ENCODE data around the gene OSBPL6. TPM values are rescaled to one million over a fixed set of nuclear protein-coding genes. Genes with fewer than 3 reads are reported as not detected.

Gene OSBPL6
- polyA plus RNA-seq, 1 donor from 2014 or later, result 12.8 TPM

- no peak for TF ChIP-seq RAD21 (conservative IDR thresholded peaks at IDR 0.05)
- no peak for TF ChIP-seq REST (IDR thresholded peaks at IDR 0.05; ENCODE audit: borderline replicate concordance)
- no peak for TF ChIP-seq MXI1 (conservative IDR thresholded peaks at IDR 0.05; ENCODE audit: poor library complexity, severe bottlenecking)
- TF ChIP-seq, protein P1, sequence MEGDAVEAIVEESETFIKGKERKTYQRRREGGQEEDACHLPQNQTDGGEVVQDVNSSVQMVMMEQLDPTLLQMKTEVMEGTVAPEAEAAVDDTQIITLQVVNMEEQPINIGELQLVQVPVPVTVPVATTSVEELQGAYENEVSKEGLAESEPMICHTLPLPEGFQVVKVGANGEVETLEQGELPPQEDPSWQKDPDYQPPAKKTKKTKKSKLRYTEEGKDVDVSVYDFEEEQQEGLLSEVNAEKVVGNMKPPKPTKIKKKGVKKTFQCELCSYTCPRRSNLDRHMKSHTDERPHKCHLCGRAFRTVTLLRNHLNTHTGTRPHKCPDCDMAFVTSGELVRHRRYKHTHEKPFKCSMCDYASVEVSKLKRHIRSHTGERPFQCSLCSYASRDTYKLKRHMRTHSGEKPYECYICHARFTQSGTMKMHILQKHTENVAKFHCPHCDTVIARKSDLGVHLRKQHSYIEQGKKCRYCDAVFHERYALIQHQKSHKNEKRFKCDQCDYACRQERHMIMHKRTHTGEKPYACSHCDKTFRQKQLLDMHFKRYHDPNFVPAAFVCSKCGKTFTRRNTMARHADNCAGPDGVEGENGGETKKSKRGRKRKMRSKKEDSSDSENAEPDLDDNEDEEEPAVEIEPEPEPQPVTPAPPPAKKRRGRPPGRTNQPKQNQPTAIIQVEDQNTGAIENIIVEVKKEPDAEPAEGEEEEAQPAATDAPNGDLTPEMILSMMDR (IDR thresholded peaks at IDR 0.05; ENCODE audit: poor library complexity, severe bottlenecking), result no peak
- no peak for TF ChIP-seq TAF1 (IDR thresholded peaks at IDR 0.05; ENCODE audit: low read depth)
- TF ChIP-seq SMC3 (conservative IDR thresholded peaks at IDR 0.05; ENCODE audit: poor library complexity), result no peak
- no peak for TF ChIP-seq EP300 (conservative IDR thresholded peaks at IDR 0.05; ENCODE audit: poor library complexity, severe bottlenecking)
- TF ChIP-seq POLR2AphosphoS5 (IDR thresholded peaks at IDR 0.05), result no peak
- TF ChIP-seq EZH2 (IDR thresholded peaks at IDR 0.05; ENCODE audit: borderline replicate concordance, insufficient read depth, low read length, poor library complexity, severe bottlenecking), result no peak
- Histone ChIP-seq H2AFZ (ENCODE audit: low read depth, low read length) (no peak overlapping the region), H3K27me3 (ENCODE audit: insufficient read depth, low read depth, low read length) (no peaks in the 10 kb centered on the region), H3K9me2 (ENCODE audit: insufficient read depth, low read length) (no peaks in the 10 kb centered on the region), H3K27ac (ENCODE audit: low read length) (no peak overlapping the region), H3K9ac (ENCODE audit: low read length) (no peak overlapping the region), H3K79me2 (replicated peaks; ENCODE audit: insufficient read depth, low read length) (no peaks in the 10 kb centered on the region), H4K20me1 (ENCODE audit: insufficient read depth) (no peaks in the 10 kb centered on the region), H3K4me2 (ENCODE audit: low read length) (no peak overlapping the region), H3K36me3 (ENCODE audit: insufficient read depth, low read length) (no peaks in the 10 kb centered on the region), H3K4me3 (ENCODE audit: low read length) (no peak overlapping the region), H3K9me3 (ENCODE audit: low read length) (no peaks in the 10 kb centered on the region), H3F3A (ENCODE audit: insufficient read depth, low read length, poor library complexity, severe bottlenecking) (no peaks in the 10 kb centered on the region)
Measured at GRCh38 chr2:178287652-178288344, 93.5 kb downstream of the OSBPL6 start.

- no peaks in the 10 kb centered on the region for H3K79me2 ChIP-seq (replicated peaks; ENCODE audit: insufficient read depth, low read length)
- H3K9me2 ChIP-seq (ENCODE audit: insufficient read depth, low read length), result no peaks in the 10 kb centered on the region
- no peaks in the 10 kb centered on the region for H3K36me3 ChIP-seq (ENCODE audit: insufficient read depth, low read length)
- H3K9me3 ChIP-seq (ENCODE audit: low read length), result no peaks in the 10 kb centered on the region
- no peaks in the 10 kb centered on the region for H3K27me3 ChIP-seq (ENCODE audit: insufficient read depth, low read depth, low read length)
- H3F3A ChIP-seq (ENCODE audit: insufficient read depth, low read length, poor library complexity, severe bottlenecking), result no peaks in the 10 kb centered on the region
- no peak overlapping the region for H3K4me3 ChIP-seq (ENCODE audit: low read length)
- H4K20me1 ChIP-seq (ENCODE audit: insufficient read depth), result no peaks in the 10 kb centered on the region
- no peak overlapping the region for H3K27ac ChIP-seq (ENCODE audit: low read length)
- H3K4me2 ChIP-seq (ENCODE audit: low read length), result no peak overlapping the region
- no peak overlapping the region for H3K9ac ChIP-seq (ENCODE audit: low read length)
- no peak overlapping the region for H2AFZ ChIP-seq (ENCODE audit: low read depth, low read length)
- TF ChIP-seq REST (IDR thresholded peaks at IDR 0.05; ENCODE audit: borderline replicate concordance), result no peak
- no peak for TF ChIP-seq POLR2AphosphoS5 (IDR thresholded peaks at IDR 0.05)
- TF ChIP-seq TAF1 (IDR thresholded peaks at IDR 0.05; ENCODE audit: low read depth), result no peak
- TF ChIP-seq, protein P1 (IDR thresholded peaks at IDR 0.05; ENCODE audit: poor library complexity, severe bottlenecking), result no peak
- TF ChIP-seq EZH2 (IDR thresholded peaks at IDR 0.05; ENCODE audit: borderline replicate concordance, insufficient read depth, low read length, poor library complexity, severe bottlenecking), result no peak
- TF ChIP-seq SMC3 (conservative IDR thresholded peaks at IDR 0.05; ENCODE audit: poor library complexity), result no peak
- no peak for TF ChIP-seq EP300 (conservative IDR thresholded peaks at IDR 0.05; ENCODE audit: poor library complexity, severe bottlenecking)
- TF ChIP-seq RAD21 (conservative IDR thresholded peaks at IDR 0.05), result no peak
- no peak for TF ChIP-seq MXI1 (conservative IDR thresholded peaks at IDR 0.05; ENCODE audit: poor library complexity, severe bottlenecking)
Measured at GRCh38 chr2:178291703-178292102, 97.4 kb downstream of the OSBPL6 start.
